HepG2 (cell line): Measurements from ENCODE around the gene ARHGAP22. TPM values are rescaled to one million over a fixed set of nuclear protein-coding genes. Genes with fewer than 3 reads are reported as not detected.

Source experiments
- ATAC-seq: fragments of 200-7000 bp; cut with Tn5 transposase; 3 replicates; pipeline ENCODE4 v1.9.1; 2020; ENCODE audit warnings: mild to moderate bottlenecking, moderate library complexity
- BruUV-seq: library from RNA; stranded (reverse); fragments of 400-500 nt; replicated peaks from 2 replicates; lab custom pipeline; 2021; lab: Mats Ljungman, UMichigan
- CTCF ChIA-PET: fragments of 300-600 bp; formaldehyde crosslinking; extraction: SDS; loops from one replicate; lab custom pipeline; 2021; ENCODE audit warnings: low total read pairs, inconsistent platforms, low intra/inter-chr PET ratio; lab: Yijun Ruan, JAX
- POLR2A ChIA-PET: fragments of 350-600 bp; sonication (Branson Sonifier 250); formaldehyde crosslinking; loops from one replicate; lab custom pipeline; 2020; ENCODE audit warnings: antibody characterized with exemption, inconsistent platforms; lab: Yijun Ruan, JAX
- DNase-seq: peaks from one replicate; pipeline ENCODE4 v3.0.0-alpha.2; 2015; ENCODE audit warnings: low spot score
- FAIRE-seq: peaks from 3 replicates; lab custom pipeline; 2011; peaks lifted over from hg19 to GRCh38; lab: Jason Lieb, UNC
- H2AFZ ChIP-seq: one replicate; pipeline ENCODE4 v1.6.1; 2011; ENCODE audit warnings: low read length, inconsistent platforms
- H3K27ac ChIP-seq: fragments of 300-600 bp; 3 replicates; pipeline ENCODE4 v1.8.0; 2011; ENCODE audit warnings: mixed run types, mild to moderate bottlenecking, mixed read lengths, low read length, inconsistent platforms; ENCODE audit not compliant: insufficient read depth; ENCODE audit errors: extremely low read length
- H3K27me3 ChIP-seq, 2 experiments: fragments of 200-600 bp in 1 of 2; 2 replicates in 1 of 2; 3 replicates in 1 of 2; pipeline versions ENCODE4 v1.6.0 to v1.8.0; 2011; ENCODE audit warnings: low read length in 2 of 2, mild to moderate bottlenecking in 2 of 2, moderate library complexity in 2 of 2, inconsistent platforms in 1 of 2; ENCODE audit not compliant: insufficient read depth in 2 of 2, control insufficient read depth in 1 of 2
- H3K36me3 ChIP-seq, 2 experiments: fragments of 200-600 bp in 1 of 2; replicated peaks in 1 of 2; 2 replicates in 1 of 2; 3 replicates in 1 of 2; pipeline versions ENCODE4 v1.5.1 to v1.8.0; 2011; ENCODE audit warnings: low read length in 2 of 2, inconsistent platforms in 1 of 2; ENCODE audit not compliant: insufficient read depth in 2 of 2, control insufficient read depth in 1 of 2
- H3K4me1 ChIP-seq: 2 replicates; pipeline ENCODE4 v1.5.1; 2012; ENCODE audit warnings: low read length, inconsistent platforms; ENCODE audit not compliant: insufficient read depth
- H3K4me2 ChIP-seq: 2 replicates; pipeline ENCODE4 v1.6.0; 2011; ENCODE audit warnings: low read depth, low read length, inconsistent platforms
- H3K4me3 ChIP-seq, 3 experiments: fragments of 200-600 bp in 1 of 3; sonication (generic), shearing (Covaris generic) in 1 of 3; replicated peaks in 1 of 3; 2 replicates each; pipeline ENCODE4 v1.5.1; 2011 to 2016; ENCODE audit warnings: low read length in 3 of 3, inconsistent platforms in 2 of 3, low read depth in 2 of 3, mild to moderate bottlenecking in 2 of 3, control low read depth in 1 of 3, mixed read lengths in 1 of 3; ENCODE audit not compliant: insufficient read depth in 1 of 3
- H3K79me2 ChIP-seq: one replicate; pipeline ENCODE4 v1.6.1; 2011; ENCODE audit warnings: low read length, inconsistent platforms; ENCODE audit not compliant: insufficient read depth
- H3K9ac ChIP-seq: 2 replicates; pipeline ENCODE4 v1.6.0; 2011; ENCODE audit warnings: mild to moderate bottlenecking, low read depth, low read length, inconsistent platforms; ENCODE audit not compliant: insufficient read depth
- H3K9me3 ChIP-seq: 2 replicates; pipeline ENCODE4 v1.5.1; 2012; ENCODE audit warnings: mild to moderate bottlenecking, low read length
- H4K20me1 ChIP-seq: 2 replicates; pipeline ENCODE4 v1.6.0; 2011; ENCODE audit warnings: inconsistent platforms, mild to moderate bottlenecking, low read length, moderate library complexity; ENCODE audit not compliant: insufficient read depth
- BRD4 ChIP-seq: sonication (generic); formaldehyde crosslinking; IDR thresholded peaks from 2 replicates; pipeline ENCODE4 v1.4.0; 2020; ENCODE audit warnings: missing genetic modification reagents
- MAFK ChIP-seq, 2 experiments: IDR thresholded peaks in 1 of 2; conservative IDR thresholded peaks in 1 of 2; 2 replicates each; pipeline ENCODE4 v1.6.1; 2011; ENCODE audit warnings: improper control_type of control experiment in 2 of 2, low read length in 2 of 2
- NFE2L1 ChIP-seq: sonication (generic); formaldehyde crosslinking; IDR thresholded peaks from 2 replicates; pipeline ENCODE4 v1.4.0; 2020; ENCODE audit warnings: missing genetic modification reagents, mild to moderate bottlenecking, borderline replicate concordance
- NFKBIZ ChIP-seq: IDR thresholded peaks from 2 replicates; pipeline ENCODE4 v1.6.1; 2018; ENCODE audit warnings: missing genetic modification reagents, missing compliant biosample characterization
- RARA ChIP-seq: IDR thresholded peaks from 2 replicates; pipeline ENCODE4 v1.6.1; 2016; ENCODE audit warnings: missing genetic modification reagents, missing compliant biosample characterization
- ZNF362 ChIP-seq: sonication (generic); formaldehyde crosslinking; IDR thresholded peaks from 2 replicates; pipeline ENCODE4 v1.4.0; 2020; ENCODE audit warnings: missing genetic modification reagents, mild to moderate bottlenecking, borderline replicate concordance
- ZNF572 ChIP-seq: sonication (generic); formaldehyde crosslinking; IDR thresholded peaks from 2 replicates; pipeline ENCODE4 v1.5.1; 2020; ENCODE audit warnings: mild to moderate bottlenecking, missing genetic modification reagents
- ZNF775 ChIP-seq: sonication (generic); formaldehyde crosslinking; IDR thresholded peaks from 2 replicates; pipeline ENCODE4 v1.4.0; 2020; ENCODE audit warnings: missing genetic modification reagents, mild to moderate bottlenecking, moderate library complexity, borderline replicate concordance
- WGBS: methylation state at CpG from one replicate; pipeline ENCODE4 v1.1.6; 2017; ENCODE audit warnings: low lambda C conversion rate; 5-methylcytosine and 5-hydroxymethylcytosine counted together
- in situ Hi-C: cut with HindIII; loops from 2 replicates; pipeline ENCODE4 v1.10.0; 2017; ENCODE audit warnings: low pct_unique_long_range_greater_than_20kb; ENCODE audit not compliant: extremely low pct_ligation_motif_present
- intact Hi-C: fragments of 100-400 bp; cut with micrococcal nuclease; formaldehyde crosslinking; loops from one replicate; pipeline ENCODE4 v1.10.0; 2022; ENCODE audit not compliant: unreplicated experiment
- polyA plus RNA-seq, 8 experiments: library from polyadenylated mRNA; depleted of rRNA in 3 of 8; stranded (reverse) in 7 of 8; unstranded in 1 of 8; fragments of >200 nt; fragmentation: Illumina TruSeq in 4 of 8; extraction: Trizol in 4 of 8; gene quantifications; 2 replicates each; pipeline versions ENCODE4 v1.2.1 to v1.2.3, GENCODE V29; 2011 to 2016; ENCODE audit warnings: low read depth in 4 of 8, missing spikeins in 1 of 8, mixed read lengths in 1 of 8; ENCODE audit not compliant: insufficient read depth in 1 of 8
- total RNA-seq, 5 experiments: library from RNA; depleted of rRNA; stranded (reverse); fragments of >200 nt; fragmentation: Illumina TruSeq; extraction: Trizol; gene quantifications; 2 replicates each; pipeline ENCODE4 v1.2.3, GENCODE V29; 2016; ENCODE audit warnings: low read depth in 1 of 5

Gene ARHGAP22
- total and polyA plus RNA-seq, 2 of the 13 experiments (the other 11 are each of a cell fraction or from before 2014, with no cell fraction given) = 0.08 to 0.38 TPM

GRCh38 chr10:48414160-48414559 lies 190.7 kb downstream of the ARHGAP22 start:
- TF ChIP-seq BRD4 (CRISPR knock-in tag) (no peak), ZNF362 (CRISPR knock-in tag) (peak; percentile 72; the same call in 1 of the 2 replicates), MAFK (conservative IDR thresholded peaks at IDR 0.05 in 1 of 2, IDR thresholded peaks at IDR 0.05 in 1 of 2; ENCODE audit: low read length in 2 of 2) (peak; percentile 25 to 57; a peak in 2 of 4 replicates), RARA (0 out of 2 replicates have a peak, but pooled peaks have one; percentile 19), ZNF775 (CRISPR knock-in tag) (no peak), NFKBIZ (CRISPR knock-in tag) (no peak), ZNF572 (CRISPR knock-in tag) (no peak), NFE2L1 (CRISPR knock-in tag) (no peak)
- in situ Hi-C loops (no loop called here), intact Hi-C loops (loop anchor here (10.0 kb wide), 1 partner anchor 49 kb away; no protein-coding TSS in a partner anchor)
- Histone ChIP-seq H3K27ac (no peak overlapping the region), H3K9ac (no peak overlapping the region), H4K20me1 (no peaks in the 10 kb centered on the region), H3K4me2 (no peak overlapping the region), H3K79me2 (no peaks in the 10 kb centered on the region), H3K4me3 (no peak overlapping the region), H2AFZ (no peak overlapping the region), H3K27me3 (no peaks in the 10 kb centered on the region), H3K36me3 (peaks cover 0 to 18% of the 10 kb centered on the region in 2 experiments; a peak in 1 of 5 replicates), H3K4me1 (peaks cover 36% of the 10 kb centered on the region), H3K9me3 (no peaks in the 10 kb centered on the region)
- CTCF ChIA-PET = no interaction called here
- BruUV-seq = no TSS peak
- no peak for FAIRE-seq
- ATAC-seq = no peak
- WGBS = 92% methylated on average over 1 of the region's 1 CpG
- DNase-seq = no peak
- POLR2A ChIA-PET = no interaction called here
